Measurements from ENCODE around the gene MRPL20. TPM values are rescaled to one million over a fixed set of nuclear protein-coding genes. Genes with fewer than 3 reads are reported as not detected.

The MRPL20 gene
- total and polyA plus RNA-seq, 4 donors: 47.8 to 170 (median 74.0) TPM

GRCh38 chr1:1393428-1393827 lies 13.7 kb downstream of the MRPL20 start:
- no peak overlapping the region for H3K27ac ChIP-seq (ENCODE audit: low read depth in 1 of 2, low read length in 2 of 2)
- H3K4me1 ChIP-seq (ENCODE audit: control insufficient read depth in 4 of 4, insufficient read depth in 4 of 4, low read length in 3 of 4): peaks cover 2 to 16% (median 13%) of the 10 kb centered on the region in 4 donors
- DNase-seq (ENCODE audit: low spot score): no peak
- no peaks in the 10 kb centered on the region for H3K9me3 ChIP-seq (ENCODE audit: control insufficient read depth in 4 of 4, low read length in 3 of 4)
- H3K4me3 ChIP-seq (ENCODE audit: low read depth in 1 of 3, low read length in 3 of 3): no peak overlapping the region
- peaks cover 32 to 79% (median 63%) of the 10 kb centered on the region in 4 donors for H3K36me3 ChIP-seq (ENCODE audit: control insufficient read depth in 4 of 4, insufficient read depth in 3 of 4, low read depth in 1 of 4, low read length in 3 of 4)
- TF ChIP-seq JUND (IDR thresholded peaks at IDR 0.05) (no peak), ZBTB33 (IDR thresholded peaks at IDR 0.05) (no peak), SP1 (IDR thresholded peaks at IDR 0.05) (no peak), TAF1 (conservative IDR thresholded peaks at IDR 0.05) (no peak), FOXA2 (IDR thresholded peaks at IDR 0.05) (no peak), GABPA (IDR thresholded peaks at IDR 0.05 in 1 of 2, conservative IDR thresholded peaks at IDR 0.05 in 1 of 2) (no peak), NR2F2 (IDR thresholded peaks at IDR 0.05) (no peak), RAD21 (IDR thresholded peaks at IDR 0.05) (no peak), FOXA1 (IDR thresholded peaks at IDR 0.05) (no peak), CTCF (IDR thresholded peaks at IDR 0.05; ENCODE audit: low read depth, low read length, missing input control) (no peak), HNF4A (conservative IDR thresholded peaks at IDR 0.05) (no peak), RXRA (IDR thresholded peaks at IDR 0.05) (no peak), EGR1 (IDR thresholded peaks at IDR 0.05; ENCODE audit: low read depth in 2 of 2) (no peak), REST (IDR thresholded peaks at IDR 0.05) (no peak), HNF4G (IDR thresholded peaks at IDR 0.05) (no peak), MAX (IDR thresholded peaks at IDR 0.05) (no peak), ATF3 (IDR thresholded peaks at IDR 0.05) (no peak), YY1 (IDR thresholded peaks at IDR 0.05) (no peak)
- no peak overlapping the region for H3K9ac ChIP-seq (ENCODE audit: low read depth in 1 of 2, low read length in 2 of 2)
- WGBS: 94% methylated on average over 11 of the region's 11 CpGs
- H3K27me3 ChIP-seq (ENCODE audit: control insufficient read depth in 4 of 4, insufficient read depth in 4 of 4, low read length in 3 of 4): no peaks in the 10 kb centered on the region

All from liver (tissue), 9 donors.